Spleen (tissue), 7 donors: ENCODE data around the gene GLP2R.

Source experiments
- POLR2A ChIP-seq, 3 donors: fragments of 450-650 bp; IDR thresholded peaks; one replicate each; pipeline ENCODE4 v1.5.1; 2017; ENCODE audit warnings: antibody characterized with exemption in 3 of 3, mild to moderate bottlenecking in 1 of 3
- POLR2AphosphoS5 ChIP-seq, 3 donors: sonication (generic); formaldehyde crosslinking; IDR thresholded peaks; one replicate each; pipeline ENCODE4 v1.5.1; 2017; ENCODE audit warnings: antibody characterized with exemption in 3 of 3
- TF ChIP-seq, protein P1 (sequence below), 11 experiments: fragments of 200-600 bp in 7 of 11; fragments of 450-650 bp in 4 of 11; sonication (generic) in 4 of 11; IDR thresholded peaks in 8 of 11; conservative IDR thresholded peaks in 3 of 11; 1 replicate in 7 of 11; 2 replicates in 4 of 11; pipeline versions ENCODE4 v1.4.0 to v1.8.0; 2016 to 2021; ENCODE audit warnings: antibody characterized with exemption in 11 of 11, inconsistent platforms in 4 of 11, mild to moderate bottlenecking in 1 of 11
- donor health status: DM: no; HTN: no; CAD: no; lungs with moderate emphysema.
- donor health status: DM: no; HTN: no; CAD: no.
- donor health status: DM: no; HTN: no; CAD: no.

- TF ChIP-seq, protein P1, sequence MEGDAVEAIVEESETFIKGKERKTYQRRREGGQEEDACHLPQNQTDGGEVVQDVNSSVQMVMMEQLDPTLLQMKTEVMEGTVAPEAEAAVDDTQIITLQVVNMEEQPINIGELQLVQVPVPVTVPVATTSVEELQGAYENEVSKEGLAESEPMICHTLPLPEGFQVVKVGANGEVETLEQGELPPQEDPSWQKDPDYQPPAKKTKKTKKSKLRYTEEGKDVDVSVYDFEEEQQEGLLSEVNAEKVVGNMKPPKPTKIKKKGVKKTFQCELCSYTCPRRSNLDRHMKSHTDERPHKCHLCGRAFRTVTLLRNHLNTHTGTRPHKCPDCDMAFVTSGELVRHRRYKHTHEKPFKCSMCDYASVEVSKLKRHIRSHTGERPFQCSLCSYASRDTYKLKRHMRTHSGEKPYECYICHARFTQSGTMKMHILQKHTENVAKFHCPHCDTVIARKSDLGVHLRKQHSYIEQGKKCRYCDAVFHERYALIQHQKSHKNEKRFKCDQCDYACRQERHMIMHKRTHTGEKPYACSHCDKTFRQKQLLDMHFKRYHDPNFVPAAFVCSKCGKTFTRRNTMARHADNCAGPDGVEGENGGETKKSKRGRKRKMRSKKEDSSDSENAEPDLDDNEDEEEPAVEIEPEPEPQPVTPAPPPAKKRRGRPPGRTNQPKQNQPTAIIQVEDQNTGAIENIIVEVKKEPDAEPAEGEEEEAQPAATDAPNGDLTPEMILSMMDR (IDR thresholded peaks at IDR 0.05 in 8 of 11, conservative IDR thresholded peaks at IDR 0.05 in 3 of 11), result no peak
- TF ChIP-seq POLR2AphosphoS5 (IDR thresholded peaks at IDR 0.05) (no peak), POLR2A (IDR thresholded peaks at IDR 0.05) (no peak)
These were observed 33.4 kb upstream of the GLP2R start for GRCh38 chr17:9792181-9792840.
